Fibroblast of the conjunctiva (primary cell): ENCODE data around the gene ZNF577.

Experiments
- DNase-seq: peaks from one replicate; pipeline ENCODE4 v3.0.0-alpha.2; 2010; ENCODE audit warnings: low read depth

The ZNF577 gene

GRCh38 chr19:51861870-51862622, 25.7 kb downstream of the ZNF577 start:
- DNase-seq: no peak

DNA sequence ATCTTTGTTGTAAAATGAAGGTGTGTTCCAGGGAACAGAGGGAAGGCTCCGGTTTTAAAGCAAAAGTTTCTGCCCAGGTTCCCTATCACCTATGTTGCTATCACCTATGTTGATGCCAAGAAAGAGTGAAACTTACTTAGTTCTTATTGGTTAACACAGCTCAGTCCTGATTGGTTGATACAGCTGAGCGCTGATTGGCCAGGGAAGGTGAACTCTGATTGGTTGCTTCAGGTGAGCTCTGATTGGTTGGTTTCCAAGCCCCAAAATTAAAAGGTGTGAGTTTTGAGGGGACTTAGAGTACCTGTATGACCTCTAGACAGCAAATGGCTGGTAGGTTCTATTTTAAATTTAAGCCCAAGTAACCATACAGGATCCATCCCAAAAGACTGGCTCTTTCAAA, 50.6 kb downstream of the ZNF577 start:
- DNase-seq: no peak

DNA sequence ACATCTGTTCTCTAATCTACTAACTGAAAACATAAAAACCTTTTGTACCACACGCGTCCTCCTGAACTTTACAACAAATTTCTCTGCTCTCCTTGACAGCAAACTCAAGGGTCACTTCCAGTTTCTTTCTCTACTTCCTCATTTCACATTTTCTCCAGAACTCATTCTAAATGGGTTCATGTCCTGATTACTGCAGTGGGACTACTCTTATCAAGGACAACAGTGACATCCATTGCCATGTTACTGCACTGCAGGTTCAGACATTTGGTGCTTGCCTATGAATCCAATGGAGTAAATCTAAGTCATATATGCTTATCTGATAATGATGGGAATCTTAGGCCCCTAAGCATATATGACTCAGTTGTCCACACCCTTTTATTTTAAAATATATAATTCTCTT, 57.5 kb downstream of the ZNF577 start:
- no peak for DNase-seq

GRCh38 chr19:51824281-51825005, 63.3 kb downstream of the ZNF577 start:
- DNase-seq: no peak

DNA sequence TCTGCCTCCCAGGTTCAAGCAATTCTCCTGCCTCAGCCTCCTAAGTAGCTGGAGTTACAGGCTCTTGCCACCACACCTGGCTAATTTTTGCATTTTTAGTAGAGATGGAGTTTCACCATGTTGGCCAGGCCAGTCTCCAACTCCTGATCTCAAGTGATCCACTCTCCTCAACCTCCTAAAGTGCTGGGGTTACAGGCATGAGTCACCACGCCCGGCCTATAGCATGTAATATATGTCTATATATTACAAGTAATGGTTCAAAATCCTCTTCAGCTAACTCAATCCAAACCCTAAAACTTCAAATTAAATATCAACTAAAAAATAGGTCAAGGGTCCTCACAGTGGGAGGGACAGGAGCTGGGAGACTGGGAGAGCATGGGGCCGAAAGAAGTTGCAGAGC, 64.8 kb downstream of the ZNF577 start:
- DNase-seq: no peak

- no peak for DNase-seq
Observed at GRCh38 chr19:51822325-51822724, 65.4 kb downstream of the ZNF577 start.

DNA sequence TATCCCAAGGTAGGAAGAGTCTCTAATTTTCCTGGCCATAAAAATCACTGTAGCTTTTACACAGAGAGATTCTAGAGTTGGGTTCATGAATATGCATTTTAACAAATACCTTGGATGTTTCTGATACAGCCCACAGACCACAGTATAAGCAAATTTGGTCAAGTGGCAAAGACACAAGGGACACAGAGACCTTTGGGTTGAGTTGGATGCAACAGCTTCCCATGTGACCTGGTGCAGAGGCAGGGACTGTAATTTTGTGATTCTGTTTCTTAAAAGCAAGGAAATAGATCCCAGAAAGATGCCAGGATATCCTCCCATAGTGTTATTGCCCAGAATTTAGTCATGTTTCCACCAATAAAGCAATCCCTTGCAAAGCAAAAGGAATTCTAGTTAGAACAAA, 65.8 kb downstream of the ZNF577 start:
- DNase-seq: no peak

GRCh38 chr19:51821456-51821855, 66.3 kb downstream of the ZNF577 start:
- no peak for DNase-seq
